ENCODE data around the gene CDKN1C.

The CDKN1C gene

DNA sequence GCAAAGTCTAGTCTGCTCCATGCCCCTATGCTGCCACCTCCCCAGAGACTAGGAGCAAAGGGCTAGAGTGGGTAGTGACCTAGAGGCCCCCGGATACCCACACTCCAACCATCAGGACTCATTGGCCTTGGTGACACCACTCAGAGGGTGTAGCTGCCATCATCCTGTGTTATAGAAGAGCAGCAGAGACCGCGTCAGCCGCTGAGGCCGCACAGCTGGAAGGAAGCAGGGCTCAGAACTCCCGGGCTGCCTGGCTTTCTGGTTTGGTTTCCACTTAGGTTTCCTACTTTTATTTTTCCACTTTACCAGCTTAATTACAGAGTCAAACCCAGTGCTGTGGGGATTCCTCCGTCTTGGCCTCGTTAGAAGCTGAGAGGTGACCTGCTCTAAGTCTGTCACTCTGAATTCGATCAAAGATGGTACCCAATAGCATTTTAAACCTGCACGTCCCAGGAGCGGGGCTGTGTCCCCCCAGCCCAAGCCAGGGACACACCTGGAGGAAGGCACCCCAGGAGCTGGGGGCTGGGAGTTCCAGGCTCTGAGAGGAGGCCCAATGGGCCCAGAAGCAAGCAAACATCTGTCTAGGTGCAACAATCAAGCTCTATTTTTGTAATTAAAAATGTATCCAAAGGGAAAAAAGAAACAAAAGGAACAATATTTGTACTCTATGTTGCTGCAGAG, 2.1 kb upstream of the CDKN1C start:
- no peak for DNase-seq

DNA sequence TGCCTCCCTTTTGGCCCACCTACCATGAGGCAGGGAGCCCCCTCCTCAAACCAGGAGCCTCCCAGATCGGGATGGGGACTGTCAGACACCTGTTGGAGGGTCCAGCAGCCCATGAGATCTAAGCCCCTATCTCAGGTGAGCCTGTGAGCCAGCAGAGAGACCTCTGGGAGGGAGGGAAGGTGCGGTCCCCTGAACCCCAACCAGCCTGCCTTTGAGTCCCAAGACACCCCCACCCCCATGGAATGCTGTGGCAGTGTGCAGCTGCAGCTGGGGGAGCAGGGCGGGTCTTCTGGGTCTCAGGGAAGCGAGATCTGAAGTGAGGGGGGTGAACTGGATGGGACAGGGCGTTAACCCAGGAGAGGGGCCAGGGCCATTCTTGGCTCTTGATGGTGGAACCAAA, 1.4 kb upstream of the CDKN1C start:
- no peak for DNase-seq

DNA sequence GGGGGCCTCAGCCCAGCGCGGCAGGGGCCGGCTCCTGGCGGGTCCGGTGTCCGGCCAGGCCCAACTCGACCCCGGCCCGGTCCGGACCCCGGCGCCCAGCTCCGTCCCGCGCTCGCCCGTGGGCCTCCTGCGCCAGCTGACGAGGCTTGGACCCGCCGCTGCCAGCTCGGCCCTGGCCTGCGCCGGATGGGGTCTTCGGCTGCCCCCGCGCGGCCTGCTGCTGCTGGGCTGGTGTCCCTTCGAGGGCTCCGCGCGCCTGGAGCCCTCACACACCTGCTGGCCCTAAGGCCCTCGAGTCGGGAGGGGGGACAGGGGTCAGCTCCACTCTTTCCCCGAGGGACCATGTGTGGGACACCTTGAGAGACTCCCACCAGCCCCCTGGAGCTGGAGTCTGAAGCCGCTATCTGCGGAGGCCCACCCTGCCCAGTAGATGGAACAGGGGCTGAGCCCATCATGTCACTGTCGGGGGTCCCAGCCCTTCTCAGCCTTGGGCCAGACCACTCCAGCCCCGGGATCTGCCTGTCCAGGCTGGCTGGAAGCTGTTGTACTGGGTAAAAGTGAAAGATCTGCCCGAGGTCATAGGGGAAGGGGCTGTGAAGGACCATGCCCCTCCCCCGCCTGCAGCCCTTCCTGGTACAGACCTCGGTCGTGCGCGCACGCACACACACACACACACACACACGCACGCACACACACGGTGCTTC, 768 bp upstream of the CDKN1C start:
- no peak for DNase-seq

DNA sequence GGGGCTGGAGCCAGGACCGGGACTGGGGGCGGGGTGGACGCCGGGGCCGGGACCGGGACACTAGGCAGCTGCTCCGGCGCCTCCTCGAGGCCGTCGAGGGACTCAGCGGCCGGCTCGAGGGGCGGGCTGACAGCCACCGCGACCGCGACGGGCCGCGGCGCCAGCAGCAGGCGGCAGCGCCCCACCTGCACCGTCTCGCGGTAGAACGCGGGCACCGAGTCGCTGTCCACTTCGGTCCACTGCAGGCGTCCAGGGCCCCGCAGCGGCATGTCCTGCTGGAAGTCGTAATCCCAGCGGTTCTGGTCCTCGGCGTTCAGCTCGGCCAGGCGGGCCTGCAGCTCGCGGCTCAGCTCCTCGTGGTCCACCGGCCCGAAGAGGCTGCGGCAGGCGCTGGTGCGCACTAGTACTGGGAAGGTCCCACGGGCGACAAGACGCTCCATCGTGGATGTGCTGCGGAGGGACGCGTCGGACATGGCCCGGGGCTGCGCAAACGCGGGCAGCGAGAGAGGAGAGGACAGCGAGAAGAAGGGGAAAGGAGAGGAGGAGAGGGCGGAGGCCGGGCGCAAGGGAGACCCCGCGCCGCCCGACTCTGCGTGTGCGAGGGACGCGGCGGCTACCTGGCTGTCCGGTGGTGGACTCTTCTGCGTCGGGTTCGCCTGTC, 428 bp downstream of the CDKN1C start:
- peak; percentile 37 for DNase-seq

DNA sequence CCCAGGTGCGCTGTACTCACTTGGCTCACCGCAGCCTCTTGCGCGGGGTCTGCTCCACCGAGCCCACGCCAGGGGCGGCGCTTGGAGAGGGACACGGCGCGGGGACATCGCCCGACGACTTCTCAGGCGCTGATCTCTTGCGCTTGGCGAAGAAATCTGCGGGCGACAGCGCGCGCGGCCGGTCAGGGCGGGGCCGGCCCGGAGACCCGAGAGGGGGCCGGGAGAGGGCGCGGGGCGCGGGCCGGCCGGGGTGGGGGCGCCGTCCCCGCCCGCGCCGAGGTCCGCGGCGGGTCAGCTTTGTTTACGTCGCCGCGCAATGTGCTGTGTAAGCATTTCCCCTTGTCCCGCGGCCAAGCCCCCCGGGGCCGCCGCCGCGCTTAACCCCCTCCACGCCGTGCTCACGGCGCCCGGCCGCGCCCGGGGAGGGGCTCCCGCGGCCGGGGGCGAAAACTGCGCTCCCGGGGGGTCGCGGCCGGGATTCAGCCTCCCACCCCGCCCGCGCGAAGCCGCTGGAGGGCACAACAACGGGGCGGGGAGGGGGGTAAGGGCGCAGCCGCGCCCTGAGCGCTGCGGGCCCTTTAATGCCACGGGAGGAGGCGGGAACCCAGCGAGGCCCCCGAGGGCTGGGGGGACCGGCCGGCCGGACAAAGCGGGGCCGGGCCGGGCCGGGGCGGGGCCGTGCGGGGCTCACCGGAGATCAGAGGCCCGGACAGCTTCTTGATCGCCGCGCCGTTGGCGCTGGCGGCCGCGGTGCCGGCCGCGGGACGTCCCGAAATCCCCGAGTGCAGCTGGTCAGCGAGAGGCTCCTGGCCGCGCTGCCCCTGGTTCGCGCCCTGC, 1.4 kb downstream of the CDKN1C start:
- no peak for DNase-seq

DNA sequence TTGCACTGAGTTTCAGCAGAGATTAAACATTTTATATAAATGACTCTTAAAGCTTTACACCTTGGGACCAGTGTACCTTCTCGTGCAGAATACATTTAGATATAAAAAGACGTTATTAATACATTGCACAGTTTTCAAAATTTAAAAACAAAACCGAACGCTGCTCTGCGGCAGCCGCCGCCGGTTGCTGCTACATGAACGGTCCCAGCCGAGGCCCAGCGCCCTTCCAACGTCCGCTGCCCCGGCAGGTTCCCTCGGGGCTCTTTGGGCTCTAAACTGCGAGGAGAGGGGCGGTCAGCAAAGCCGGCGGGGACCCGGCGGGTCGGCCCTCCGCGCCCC, 2.0 kb downstream of the CDKN1C start:
- no peak for DNase-seq

DNA sequence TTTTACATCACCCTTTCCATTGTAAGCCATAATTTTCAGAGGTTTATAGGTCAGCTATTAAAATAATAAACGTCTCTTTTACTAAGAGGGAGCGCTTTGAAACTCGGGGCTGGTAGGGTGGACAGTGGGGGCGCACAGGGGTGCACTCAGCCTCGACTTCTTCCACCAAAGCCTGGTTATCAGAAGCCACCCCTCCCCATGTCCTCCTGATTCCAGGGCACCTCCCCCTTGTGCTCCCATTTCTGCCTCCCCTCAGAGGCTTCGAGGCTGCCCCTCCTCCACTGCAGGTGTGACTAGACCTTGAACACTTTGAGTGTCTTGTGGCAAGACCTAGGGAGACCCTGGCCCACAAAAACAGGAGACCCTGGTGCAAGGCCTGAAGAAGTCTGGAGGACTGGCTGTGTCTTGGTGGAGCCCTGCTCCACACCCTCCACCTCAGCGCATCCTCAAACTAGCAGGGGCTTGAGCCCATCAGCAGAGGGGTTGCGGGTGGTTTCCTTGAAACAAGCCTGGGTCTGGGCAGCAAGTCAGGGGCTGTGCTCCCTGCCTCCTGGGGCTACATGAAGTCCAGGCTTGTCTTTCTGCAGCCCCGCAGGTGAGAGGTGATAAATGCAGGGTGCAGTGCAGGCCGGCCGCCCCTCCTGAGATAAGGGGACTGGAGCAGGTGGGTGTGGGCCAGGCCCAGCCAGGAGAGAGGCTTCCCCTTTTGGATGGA, 3.0 kb downstream of the CDKN1C start:
- no peak for DNase-seq

DNA sequence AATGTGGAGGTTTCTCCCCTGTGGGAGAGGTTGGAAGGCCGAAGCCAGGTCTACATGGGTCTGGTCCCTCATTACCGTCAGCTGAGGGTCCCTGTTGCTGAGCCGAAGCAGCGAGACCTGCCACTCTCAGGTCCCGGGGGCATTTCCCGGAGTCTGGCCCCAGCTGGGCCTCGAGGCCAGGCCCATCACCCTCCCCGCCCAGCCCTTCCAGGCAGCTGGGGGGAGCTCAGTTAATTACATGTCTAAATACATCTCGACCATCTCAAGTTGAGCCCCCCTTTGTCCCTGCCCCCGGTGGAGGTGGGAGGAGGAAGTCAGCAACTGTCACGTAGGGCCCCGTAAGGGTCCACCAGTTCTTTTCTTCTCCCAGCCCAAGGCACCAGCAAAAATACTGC, 3.6 kb downstream of the CDKN1C start:
- no peak for DNase-seq

DNA sequence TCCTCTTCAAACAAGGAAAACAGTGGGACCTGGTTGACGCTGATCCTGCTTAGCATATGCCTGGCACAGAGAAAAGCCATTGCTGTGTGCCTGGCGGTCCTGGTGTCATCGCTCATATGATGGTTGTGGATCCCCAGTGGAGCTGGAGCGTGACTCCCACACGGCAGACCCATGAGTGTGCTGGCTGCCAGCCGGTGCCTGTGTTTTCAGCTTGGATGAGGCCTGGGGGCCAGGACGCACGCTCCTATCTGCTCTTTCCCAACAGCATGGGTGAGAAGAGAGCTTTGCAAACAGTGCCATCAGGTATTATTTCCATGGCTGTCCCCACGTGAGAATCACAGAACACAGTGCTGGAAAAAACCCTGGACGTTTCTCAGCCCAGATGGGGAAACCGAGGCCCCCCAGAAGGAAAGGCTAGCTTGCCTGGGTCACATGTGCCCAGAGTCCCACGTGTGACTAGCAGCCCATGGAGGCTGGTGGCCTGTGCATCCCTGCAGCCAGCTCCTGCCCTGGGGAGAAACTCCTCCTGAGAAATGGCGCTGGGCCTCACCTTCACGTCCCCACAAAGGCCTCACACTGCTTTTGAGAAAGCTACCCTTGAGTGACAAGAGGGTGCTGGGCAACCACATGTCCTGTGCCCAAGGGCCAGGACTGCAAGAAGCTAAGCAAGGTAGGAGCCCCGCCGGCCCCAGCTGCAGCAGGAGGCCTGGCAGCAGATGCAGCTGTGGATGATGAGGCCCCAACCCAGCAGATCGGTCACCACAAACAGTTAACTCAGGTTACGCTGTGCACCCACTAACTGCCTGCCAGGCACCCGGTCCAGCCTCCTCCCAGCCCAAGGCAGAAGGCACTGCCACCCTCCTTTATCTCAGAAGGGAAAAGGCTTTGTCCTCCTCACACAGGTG, 4.2 kb downstream of the CDKN1C start:
- no peak for DNase-seq

DNA sequence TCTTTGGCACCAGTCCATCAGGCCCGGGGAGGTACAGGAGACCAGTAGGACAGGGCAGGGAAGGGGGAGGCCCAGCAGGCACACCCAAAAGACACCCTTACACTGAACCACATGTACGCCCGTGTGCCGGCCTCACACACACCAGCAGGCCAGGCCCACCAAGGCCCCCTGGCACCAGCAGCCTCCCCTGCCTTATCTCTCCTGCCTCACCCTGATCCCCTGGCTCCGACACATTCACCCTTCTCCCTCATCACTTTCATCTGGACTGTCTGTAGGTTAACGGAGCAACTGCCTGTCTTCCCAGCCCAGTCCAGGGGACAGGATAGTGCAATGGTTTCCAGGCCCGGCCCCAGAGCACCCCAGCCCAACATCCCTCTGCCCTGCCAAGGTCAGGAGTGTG, 4.9 kb downstream of the CDKN1C start:
- DNase-seq: no peak

DNA sequence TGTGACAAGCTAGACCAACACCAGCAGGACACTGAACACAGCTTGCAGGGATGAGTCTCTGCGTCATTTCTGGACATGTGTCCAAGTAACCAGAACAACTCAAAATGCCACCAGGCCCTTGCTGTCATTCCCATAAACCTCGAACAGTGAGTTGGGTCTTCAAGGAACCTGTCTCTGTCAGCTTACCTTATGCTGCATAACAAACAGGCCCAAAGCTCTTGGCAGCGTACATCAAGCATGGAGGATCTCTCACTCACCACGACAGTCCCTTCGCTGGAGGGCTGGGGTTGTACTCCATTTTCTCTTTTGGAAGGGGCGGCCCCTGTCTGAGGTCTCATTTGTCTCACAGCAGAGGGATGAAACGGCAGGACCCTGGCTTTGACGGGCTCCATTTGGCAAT, 6.8 kb downstream of the CDKN1C start:
- DNase-seq: no peak

DNA sequence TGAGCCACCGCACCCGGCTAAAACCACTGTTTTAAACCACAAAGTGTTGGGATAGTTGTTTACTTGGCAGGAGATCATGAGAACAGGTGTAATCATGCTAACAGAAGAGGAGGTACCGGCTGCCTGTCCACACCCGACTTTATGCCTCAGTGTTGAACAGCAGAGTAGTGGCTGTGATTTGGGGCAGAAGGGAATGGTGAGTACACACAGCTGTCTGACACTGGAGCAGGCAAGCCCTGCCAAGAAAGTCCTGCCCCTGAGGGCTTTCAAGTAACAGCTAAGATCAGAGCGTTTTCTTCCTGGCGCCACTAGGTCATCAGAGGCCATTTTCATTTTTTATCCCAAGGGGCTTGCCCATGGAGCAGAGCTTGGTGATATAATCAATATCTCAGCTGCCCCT, 8.1 kb downstream of the CDKN1C start:
- no peak for DNase-seq

DNA sequence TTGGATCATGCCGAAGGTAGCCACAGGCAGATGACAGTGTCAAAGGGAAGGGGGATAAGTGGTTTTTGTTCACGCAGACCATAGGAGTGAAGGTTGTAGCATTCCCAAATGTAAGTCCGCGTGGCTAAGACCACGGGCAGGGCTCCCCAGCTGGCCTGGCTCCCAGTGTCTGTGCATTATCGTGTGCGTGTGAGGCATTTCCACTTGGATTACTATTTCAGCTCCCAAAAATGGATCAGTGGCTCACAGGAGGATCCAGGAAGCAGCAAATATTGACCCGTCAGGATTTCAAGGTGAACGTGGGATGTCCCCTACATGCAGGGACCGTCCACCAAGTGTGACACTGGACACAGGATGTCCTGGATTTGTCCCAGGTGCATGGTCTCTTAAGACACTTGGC, 10.6 kb downstream of the CDKN1C start:
- no peak for DNase-seq

DNA sequence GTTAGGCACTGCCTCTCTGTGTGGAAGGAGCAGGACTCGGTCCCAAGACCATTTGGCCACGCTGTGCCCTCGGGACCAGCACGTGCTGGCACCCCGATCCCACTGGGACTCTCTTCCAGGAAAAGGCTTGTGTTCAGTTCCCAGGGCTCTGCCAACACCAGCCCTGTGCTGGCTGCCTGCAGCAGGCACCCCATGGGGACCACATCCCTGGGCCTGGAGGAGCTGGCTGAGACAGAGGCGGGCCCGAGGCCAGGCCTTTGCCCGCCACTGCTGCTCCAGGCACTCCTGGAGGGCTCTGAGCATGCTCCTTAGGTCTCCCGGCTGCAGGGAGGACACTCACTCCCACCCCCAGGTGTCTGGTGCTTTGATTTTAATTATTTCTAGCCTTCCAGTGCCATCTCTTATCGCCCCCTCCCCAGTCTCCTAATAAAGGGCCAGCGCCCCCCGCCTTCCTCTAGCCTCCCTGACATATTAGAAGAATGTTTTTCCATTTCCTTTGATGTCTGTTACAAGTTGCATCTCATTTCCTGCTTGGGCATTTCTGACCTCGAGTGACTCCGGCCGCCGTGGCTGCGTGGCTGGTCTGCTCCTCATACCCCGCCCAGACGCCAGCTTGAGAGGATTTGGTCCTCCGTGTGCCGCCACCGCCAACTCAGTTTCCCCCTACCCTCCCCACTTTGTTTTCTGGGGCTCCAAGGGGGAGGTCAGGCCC, 14.4 kb downstream of the CDKN1C start:
- no peak for DNase-seq

DNA sequence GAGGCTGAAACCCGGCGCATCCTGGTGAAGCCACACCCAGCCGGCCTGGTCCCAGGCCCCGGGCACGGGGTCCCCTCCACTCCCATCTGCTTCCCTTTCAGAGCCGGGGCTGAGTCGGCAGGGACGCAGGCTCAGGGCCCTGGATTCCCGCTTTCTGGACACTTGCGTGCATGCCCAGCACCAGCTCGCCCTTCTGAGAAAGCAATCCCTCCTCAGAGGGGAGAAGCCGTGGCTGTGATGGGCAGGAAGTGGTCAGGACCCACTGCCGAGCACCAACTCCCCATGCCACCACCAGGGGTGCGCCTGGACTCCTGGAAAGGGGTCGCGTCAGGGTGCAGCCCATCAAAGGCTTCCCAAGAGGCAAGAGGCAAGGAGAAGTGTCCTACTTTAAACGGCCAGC, 15.1 kb downstream of the CDKN1C start:
- no peak for DNase-seq

DNA sequence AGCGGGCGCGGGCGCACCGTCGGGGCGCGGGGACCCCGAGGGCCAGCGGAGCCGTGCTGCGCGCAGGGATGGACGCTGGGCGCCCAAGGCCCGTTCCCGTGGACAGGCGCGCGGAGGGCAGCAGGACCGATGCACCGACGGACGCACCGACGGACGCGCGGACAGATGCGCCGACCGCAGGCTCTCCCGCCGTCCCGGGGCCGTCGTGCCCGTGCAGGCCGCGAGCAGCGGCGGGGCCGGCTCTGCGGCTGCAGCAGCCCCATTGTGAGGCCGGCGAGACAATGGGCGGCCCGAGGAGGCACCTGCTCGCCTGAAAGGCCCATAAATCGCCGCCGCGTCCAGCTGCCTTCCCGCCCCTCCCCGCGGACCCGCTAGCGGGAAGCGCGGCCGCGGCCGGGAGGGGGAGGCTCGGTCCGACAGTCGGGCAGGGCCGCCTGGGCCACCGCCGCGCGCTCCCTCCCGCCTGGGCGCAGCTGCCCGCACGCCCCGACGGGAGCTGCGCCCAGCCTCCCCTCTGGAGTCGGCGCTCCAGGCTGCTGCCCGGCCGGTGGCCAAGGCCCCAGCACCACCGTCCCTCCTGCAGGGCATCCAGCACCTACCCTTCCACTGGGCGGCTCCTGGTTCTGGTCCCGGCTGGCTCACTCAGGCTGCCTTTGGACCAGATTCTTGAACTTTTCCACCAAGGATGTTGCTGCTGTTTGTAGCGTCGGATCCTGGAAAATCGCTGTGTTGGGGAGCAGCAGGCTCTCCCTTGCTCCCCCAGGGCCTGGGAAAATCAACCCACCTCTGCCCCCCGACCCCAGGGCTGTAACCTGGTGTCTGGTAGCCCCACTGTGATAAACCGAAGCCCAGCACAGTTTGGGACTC, 15.8 kb downstream of the CDKN1C start:
- no peak for DNase-seq

DNA sequence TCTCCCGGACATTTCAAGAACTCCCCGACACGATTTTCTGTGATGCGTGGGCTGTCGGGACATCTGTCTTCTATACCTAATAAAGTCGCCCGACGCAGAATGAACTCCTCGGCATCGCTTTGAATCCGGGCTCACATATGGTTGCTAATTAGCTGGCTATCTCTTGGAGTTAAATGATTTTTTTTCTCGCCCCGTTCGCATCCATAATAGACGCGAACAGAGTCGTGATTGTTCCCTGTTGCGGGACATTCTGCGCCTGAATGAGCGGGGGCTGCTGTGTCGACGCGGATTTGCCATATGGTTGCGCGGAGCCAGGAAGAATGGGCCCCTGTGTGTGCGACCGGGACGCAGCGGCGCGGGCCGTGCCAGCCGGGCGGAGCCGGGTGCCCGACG, 16.4 kb downstream of the CDKN1C start:
- DNase-seq: no peak

DNA sequence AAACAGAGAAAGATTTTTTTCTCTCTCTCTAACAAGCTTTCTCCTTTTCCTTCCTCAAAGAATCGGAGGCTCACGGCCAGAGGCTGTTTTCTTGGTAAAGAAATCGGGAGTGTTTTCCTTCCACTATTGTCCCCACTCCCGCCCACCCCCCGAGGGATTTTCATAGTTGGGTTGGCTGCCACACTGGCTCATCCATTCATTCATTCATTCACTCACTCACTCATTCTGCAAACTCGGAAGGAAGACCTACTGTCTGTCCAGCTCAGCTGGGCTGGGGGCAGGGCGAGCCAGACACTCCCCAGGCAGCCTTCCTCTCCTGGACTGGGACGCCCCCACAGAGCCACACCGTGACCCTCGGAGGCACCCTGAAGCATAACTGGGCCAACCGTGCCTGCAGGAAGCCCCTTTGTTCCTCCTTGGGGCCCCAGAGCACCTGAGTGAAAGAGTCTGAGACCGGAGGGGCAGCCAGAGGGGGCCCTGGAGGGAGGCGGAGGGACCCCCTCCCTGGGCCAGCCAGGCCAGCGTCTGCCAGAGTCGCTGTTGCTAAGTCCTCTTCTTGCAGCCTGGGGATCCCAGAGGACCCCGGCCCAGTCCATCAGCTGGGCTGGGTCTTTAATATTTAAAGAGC, 17.0 kb downstream of the CDKN1C start:
- no peak for DNase-seq

DNA sequence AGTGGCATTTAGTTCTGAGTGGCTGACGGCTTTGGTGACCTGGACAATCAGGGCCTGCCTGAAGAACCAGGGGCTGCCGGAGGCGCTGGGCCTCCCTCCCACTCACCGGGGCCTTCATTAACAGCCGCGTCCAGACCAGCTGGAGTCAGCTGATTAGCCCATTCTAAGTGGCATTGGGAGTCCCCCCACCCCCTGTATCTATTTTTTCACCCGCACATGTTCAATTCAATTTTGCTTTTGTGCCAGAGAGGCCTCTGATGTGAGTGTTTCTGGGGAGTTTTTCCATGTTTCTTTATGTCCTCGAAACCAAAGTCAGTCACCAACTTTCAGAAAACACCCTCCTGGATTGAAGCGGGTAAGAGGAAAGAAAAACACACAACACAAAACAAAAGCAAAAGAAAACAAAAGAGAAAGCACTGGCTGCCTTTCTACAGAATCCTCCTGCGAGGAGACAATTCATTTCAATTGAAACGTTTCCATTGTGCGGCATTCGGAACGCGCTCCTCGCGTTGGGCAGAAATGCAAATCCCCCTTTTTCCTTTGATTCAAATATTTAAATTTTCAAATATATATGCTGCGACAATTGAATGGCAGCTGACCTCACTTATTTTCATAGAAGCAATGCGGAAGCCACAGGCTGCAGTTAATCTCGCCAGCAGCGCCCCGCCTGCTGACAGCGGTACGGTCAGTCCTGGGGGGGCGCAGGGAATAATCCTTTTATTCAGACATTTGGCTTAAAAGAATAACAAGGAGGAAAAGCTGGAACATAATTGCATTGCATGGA, 17.7 kb downstream of the CDKN1C start:
- DNase-seq: no peak

All from NCI-H226 (cell line).